Psoas muscle (tissue), 8 donors: ENCODE data around the gene SERP2. TPM values are rescaled to one million over a fixed set of nuclear protein-coding genes. Genes with fewer than 3 reads are reported as not detected.

Source experiments
- ATAC-seq, 4 donors: fragments of 200-7000 bp; cut with Tn5 transposase; one replicate each; pipeline ENCODE4 v1.9.1; 2020; ENCODE audit warnings: moderate library complexity in 3 of 4, mild to moderate bottlenecking in 2 of 4
- DNase-seq, 2 donors: peaks; one replicate each; pipeline ENCODE4 v3.0.0-alpha.2; 2020
- H3K27ac ChIP-seq: fragments of 200-600 bp; one replicate; pipeline ENCODE4 v1.8.0; 2022
- H3K27me3 ChIP-seq, 3 donors: fragments of 200-600 bp in 1 of 3; one replicate each; pipeline versions ENCODE4 v1.6.1 to v1.8.0; 2013 to 2022; ENCODE audit warnings: low read length in 2 of 3, mild to moderate bottlenecking in 2 of 3, moderate library complexity in 1 of 3; ENCODE audit not compliant: insufficient read depth in 3 of 3
- H3K36me3 ChIP-seq, 2 donors: fragments of 200-600 bp in 1 of 2; one replicate each; pipeline versions ENCODE4 v1.6.1 to v1.8.0; 2013 to 2022; ENCODE audit warnings: low read depth in 1 of 2, mild to moderate bottlenecking in 1 of 2, moderate library complexity in 1 of 2; ENCODE audit not compliant: insufficient read depth in 1 of 2
- H3K4me1 ChIP-seq: fragments of 200-600 bp; one replicate; pipeline ENCODE4 v1.8.0; 2022
- H3K4me3 ChIP-seq: fragments of 200-600 bp; one replicate; pipeline ENCODE4 v1.8.0; 2022; ENCODE audit warnings: mild to moderate bottlenecking
- H3K9me3 ChIP-seq: fragments of 200-600 bp; one replicate; pipeline ENCODE4 v1.8.0; 2022
- CTCF ChIP-seq: fragments of 200-600 bp; IDR thresholded peaks from one replicate; pipeline ENCODE4 v1.8.0; 2022; ENCODE audit warnings: antibody characterized with exemption
- WGBS, 3 donors: extraction: QIAGEN DNeasy Blood & Tissue Kit; methylation state at CpG; one replicate each; pipeline versions ENCODE4 v1.1.6 to v1.1.7; 2013; 5-methylcytosine and 5-hydroxymethylcytosine counted together
- intact Hi-C, 2 donors: fragments of 100-400 bp; cut with DNase I; formaldehyde crosslinking; loops; one replicate each; pipeline versions ENCODE4 v1.11.0 to v1.14.2; 2022
- polyA plus RNA-seq, 3 donors: library from polyadenylated mRNA; stranded (reverse); fragments of 200-250 nt; gene quantifications; one replicate each; pipeline ENCODE4 v1.2.3, GENCODE V29; 2013
- total RNA-seq, 4 donors: library from RNA; stranded (reverse); fragmentation: NEBNext Ultra II Directional in 2 of 4; extraction: Animal tissue kit (Norgen Biotek cat#: 25700) in 2 of 4; gene quantifications; one replicate each; pipeline versions ENCODE4 v1.2.1 to v1.2.4, GENCODE V29; 2021 to 2023
- donor health status: healthy with polysubstance abuse.
- donor health status: DM: no; HTN: no; CAD: no; lungs with moderate emphysema.
- donor health status: Bipolar disorder and iron deficiency.
- donor health status: healthy.
- donor health status: DM: yes; HTN: yes; CAD: no.
- donor health status: DM: no; HTN: no; CAD: no.
- donor health status: DM: no; HTN: no; CAD: no.
- donor health status: DM: yes; HTN: yes; CAD: no.

The SERP2 gene
- total and polyA plus RNA-seq, 7 donors: 0.57 to 1.8 (median 1.1) TPM

GRCh38 chr13:44374348-44374712, 706 bp downstream of the SERP2 start:
- no peaks in the 10 kb centered on the region for H3K4me1 ChIP-seq
- H3K36me3 ChIP-seq: no peaks in the 10 kb centered on the region
- ATAC-seq: peak in 3 of 4 donors; percentile 27 to 36 (median 35)
- 36 to 51% (median 43%) methylated on average over 10 of the region's 10 CpGs for WGBS, 3 donors
- DNase-seq: no peak
- no peak for TF ChIP-seq CTCF
- H3K27me3 ChIP-seq: peaks cover 0 to 11% (median 2%) of the 10 kb centered on the region in 3 donors
- peak overlapping the region; percentile 80 for H3K4me3 ChIP-seq
- H3K9me3 ChIP-seq: no peaks in the 10 kb centered on the region
- intact Hi-C loops: no loop called here
- H3K27ac ChIP-seq: no peak overlapping the region

- H3K27me3 ChIP-seq: peaks cover 0 to 2% (median under 1%) of the 10 kb centered on the region in 3 donors
- no peaks in the 10 kb centered on the region for H3K9me3 ChIP-seq
- WGBS, 3 donors: 71 to 81% (median 76%) methylated on average over 3 of the region's 3 CpGs
- DNase-seq (no peak), ATAC-seq (no peak)
- H3K27ac ChIP-seq: no peak overlapping the region
- H3K4me1 ChIP-seq: no peaks in the 10 kb centered on the region
- H3K4me3 ChIP-seq: no peak overlapping the region
- no peak for TF ChIP-seq CTCF
- intact Hi-C loops: no loop called here
- no peaks in the 10 kb centered on the region for H3K36me3 ChIP-seq
These were observed 4.7 kb downstream of the SERP2 start for GRCh38 chr13:44378277-44378676.

GRCh38 chr13:44379885-44380284, 6.3 kb downstream of the SERP2 start:
- Histone ChIP-seq H3K4me1 (no peaks in the 10 kb centered on the region), H3K27ac (no peak overlapping the region), H3K4me3 (no peak overlapping the region), H3K9me3 (no peaks in the 10 kb centered on the region), H3K27me3 (no peaks in the 10 kb centered on the region), H3K36me3 (no peaks in the 10 kb centered on the region)
- 91 to 100% (median 96%) methylated on average over 2 of the region's 2 CpGs for WGBS, 3 donors
- intact Hi-C loops: no loop called here
- no peak for TF ChIP-seq CTCF
- ATAC-seq (no peak), DNase-seq (no peak)

- H3K9me3 ChIP-seq: no peaks in the 10 kb centered on the region
These were observed 7.0 kb downstream of the SERP2 start for GRCh38 chr13:44380404-44381165.

More at GRCh38 chr13:44380404-44381165, 7.0 kb downstream of the SERP2 start:
- H3K27ac ChIP-seq: no peak overlapping the region
- intact Hi-C loops: no loop called here
- TF ChIP-seq CTCF: no peak
- no peaks in the 10 kb centered on the region for H3K36me3 ChIP-seq
- H3K4me3 ChIP-seq: no peak overlapping the region
- H3K4me1 ChIP-seq: no peaks in the 10 kb centered on the region
- ATAC-seq: no peak
- no peaks in the 10 kb centered on the region for H3K27me3 ChIP-seq
- DNase-seq: no peak
- 92 to 97% (median 94%) methylated on average over 3 of the region's 3 CpGs for WGBS, 3 donors
